SK-N-SH (cell line): ENCODE measurements around the gene COL25A1. TPM values are rescaled to one million over a fixed set of nuclear protein-coding genes. Genes with fewer than 3 reads are reported as not detected.

Experiments used
- CTCF ChIA-PET: fragments of 300-600, 350-600 bp; formaldehyde crosslinking; extraction: SDS; loops from one replicate; lab custom pipeline; 2021; lab: Yijun Ruan, JAX
- POLR2A ChIA-PET: fragments of 350-600 bp; sonication (Branson Sonifier 250); formaldehyde crosslinking; extraction: SDS; loops from one replicate; lab custom pipeline; 2020; ENCODE audit warnings: antibody characterized with exemption, inconsistent platforms; lab: Yijun Ruan, JAX
- DNase-seq: peaks from one replicate; pipeline ENCODE4 v3.0.0; 2012
- H2AFZ ChIP-seq: fragments of 200-600 bp; sonication (generic); 2 replicates; pipeline ENCODE4 v1.8.1; 2016; ENCODE audit warnings: antibody characterized with exemption, mild to moderate bottlenecking, low read depth
- H3F3A ChIP-seq: fragments of 200-600 bp; sonication (generic); replicated peaks from 2 replicates; pipeline ENCODE3; 2016; ENCODE audit warnings: antibody characterized with exemption, mild to moderate bottlenecking; ENCODE audit not compliant: insufficient read depth
- H3K27ac ChIP-seq, 2 experiments: fragments of 200-500 bp in 1 of 2; fragments of 200-600 bp in 1 of 2; sonication (Bioruptor generic) in 1 of 2; sonication (generic), shearing (Covaris generic) in 1 of 2; 2 replicates each; pipeline versions ENCODE4 v1.5.1 to v1.6.1; 2014 to 2016; ENCODE audit warnings: low read depth in 2 of 2, inconsistent platforms in 1 of 2, low read length in 1 of 2, mild to moderate bottlenecking in 1 of 2, mixed read lengths in 1 of 2
- H3K27me3 ChIP-seq: fragments of 200-600 bp; sonication (generic), shearing (Covaris generic); 2 replicates; pipeline ENCODE4 v1.6.1; 2016; ENCODE audit warnings: mixed run types; ENCODE audit not compliant: insufficient read depth
- H3K36me3 ChIP-seq, 2 experiments: fragments of 200-500 bp in 1 of 2; fragments of 200-600 bp in 1 of 2; sonication (Bioruptor generic) in 1 of 2; sonication (generic) in 1 of 2; replicated peaks in 1 of 2; 2 replicates each; pipeline versions ENCODE3 to v1.5.1; 2014 to 2016; ENCODE audit warnings: low read length in 1 of 2, mild to moderate bottlenecking in 1 of 2; ENCODE audit not compliant: insufficient read depth in 2 of 2, control insufficient read depth in 1 of 2
- H3K4me1 ChIP-seq, 2 experiments: fragments of 200-500 bp in 1 of 2; fragments of 200-600 bp in 1 of 2; sonication (Bioruptor generic) in 1 of 2; sonication (generic), shearing (Covaris generic) in 1 of 2; 2 replicates each; pipeline versions ENCODE4 v1.5.1 to v1.6.1; 2014 to 2016; ENCODE audit warnings: low read depth in 1 of 2, low read length in 1 of 2, mixed run types in 1 of 2; ENCODE audit not compliant: insufficient read depth in 2 of 2, control insufficient read depth in 1 of 2
- H3K4me2 ChIP-seq: fragments of 200-600 bp; sonication (generic), shearing (Covaris generic); 2 replicates; pipeline ENCODE4 v1.6.1; 2017; ENCODE audit warnings: mixed run types
- H3K4me3 ChIP-seq, 2 experiments: fragments of 200-500 bp in 1 of 2; fragments of 200-600 bp in 1 of 2; sonication (Bioruptor generic) in 1 of 2; sonication (generic), shearing (Covaris generic) in 1 of 2; 2 replicates each; pipeline versions ENCODE4 v1.5.1 to v1.8.1; 2014 to 2016; ENCODE audit warnings: low read depth in 2 of 2, inconsistent platforms in 1 of 2, low read length in 1 of 2, mild to moderate bottlenecking in 1 of 2, mixed read lengths in 1 of 2, moderate library complexity in 1 of 2
- H3K79me2 ChIP-seq: fragments of 200-600 bp; sonication (generic); 2 replicates; pipeline ENCODE4 v1.8.1; 2017; ENCODE audit warnings: mild to moderate bottlenecking; ENCODE audit not compliant: insufficient read depth
- H3K9ac ChIP-seq: fragments of 200-600 bp; sonication (generic); 2 replicates; pipeline ENCODE4 v1.6.1; 2017; ENCODE audit warnings: mixed run types
- H3K9me2 ChIP-seq: fragments of 200-600 bp; sonication (generic); 2 replicates; pipeline ENCODE4 v1.6.1; 2017; ENCODE audit warnings: mixed run types
- H3K9me3 ChIP-seq: fragments of 200-600 bp; sonication (generic); 2 replicates; pipeline ENCODE4 v1.6.1; 2017; ENCODE audit warnings: mixed run types, mild to moderate bottlenecking, moderate library complexity
- H4K20me1 ChIP-seq: fragments of 200-600 bp; sonication (generic); 2 replicates; pipeline ENCODE4 v1.6.1; 2017; ENCODE audit warnings: mild to moderate bottlenecking, mixed run types; ENCODE audit not compliant: insufficient read depth
- ELF1 ChIP-seq: IDR thresholded peaks from 2 replicates; pipeline ENCODE4 v1.4.0; 2012
- GABPA ChIP-seq: IDR thresholded peaks from 2 replicates; pipeline ENCODE4 v1.4.0; 2012; ENCODE audit warnings: low read depth, mild to moderate bottlenecking
- JUND ChIP-seq: IDR thresholded peaks from 2 replicates; pipeline ENCODE4 v1.4.0; 2012
- NFIC ChIP-seq: IDR thresholded peaks from 2 replicates; pipeline ENCODE4 v1.4.0; 2012; ENCODE audit warnings: borderline replicate concordance
- RAD21 ChIP-seq: IDR thresholded peaks from 2 replicates; pipeline ENCODE4 v1.6.1; 2012; ENCODE audit warnings: mild to moderate bottlenecking, low read length
- RCOR1 ChIP-seq: fragments of 150-350 bp; IDR thresholded peaks from 2 replicates; pipeline ENCODE4 v1.6.1; 2017; ENCODE audit warnings: antibody characterized with exemption, low read length
- RFX5 ChIP-seq: IDR thresholded peaks from 2 replicates; pipeline ENCODE4 v1.6.1; 2012; ENCODE audit warnings: mild to moderate bottlenecking, improper control_type of control experiment, low read length
- RXRA ChIP-seq: IDR thresholded peaks from 2 replicates; pipeline ENCODE4 v1.4.0; 2012; ENCODE audit warnings: low read depth, mild to moderate bottlenecking, borderline replicate concordance
- TEAD4 ChIP-seq: IDR thresholded peaks from 2 replicates; pipeline ENCODE4 v1.4.0; 2012; ENCODE audit warnings: mild to moderate bottlenecking, borderline replicate concordance; ENCODE audit not compliant: insufficient read depth
- YY1 ChIP-seq: IDR thresholded peaks from 2 replicates; pipeline ENCODE4 v1.4.0; 2012; ENCODE audit warnings: low read depth, mild to moderate bottlenecking
- WGBS: methylation state at CpG from one replicate; pipeline ENCODE4 v1.1.6; 2017; ENCODE audit warnings: low lambda C conversion rate; 5-methylcytosine and 5-hydroxymethylcytosine counted together
- polyA plus RNA-seq, 3 experiments: library from polyadenylated mRNA; depleted of rRNA; stranded (reverse); fragments of >200 nt; gene quantifications; 2 replicates each; pipeline ENCODE4 v1.2.3, GENCODE V29; 2012
- TF ChIP-seq, protein P1 (sequence below): fragments of 150-350 bp; IDR thresholded peaks from 2 replicates; pipeline ENCODE4 v1.6.1; 2016; ENCODE audit warnings: mild to moderate bottlenecking, low read depth, low read length
- TF ChIP-seq, protein P2 (sequence below): fragments of 150-350 bp; IDR thresholded peaks from 2 replicates; pipeline ENCODE4 v1.6.1; 2017; ENCODE audit warnings: antibody characterized with exemption, low read length, low read depth, borderline replicate concordance
- TF ChIP-seq, protein P3 (sequence below): IDR thresholded peaks from 2 replicates; pipeline ENCODE4 v1.4.0; 2012; ENCODE audit warnings: low read depth, borderline replicate concordance

The COL25A1 gene
- polyA plus RNA-seq, 1 of the 3 experiments (the other 2 are of a cell fraction): not detected

DNA sequence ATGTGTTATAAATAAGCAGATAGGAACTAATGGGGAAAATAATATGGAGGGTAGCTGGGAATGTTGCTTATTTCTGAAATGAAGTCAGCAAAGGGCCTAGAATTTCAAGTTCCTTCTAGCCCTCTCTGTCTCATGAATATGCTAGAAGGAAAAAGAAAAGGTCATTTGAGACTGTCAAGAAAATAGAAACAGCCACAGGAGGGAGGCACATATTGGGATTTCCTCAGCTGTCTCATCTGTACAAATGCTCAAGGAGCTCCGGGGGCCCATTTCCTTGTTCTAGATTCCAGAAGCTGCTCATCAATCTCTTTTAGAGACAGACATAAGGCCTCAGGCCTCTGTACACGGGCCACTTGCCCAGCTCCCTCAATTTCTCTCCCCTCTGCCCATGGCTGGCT is 412.0 kb downstream of the COL25A1 start:
- Histone ChIP-seq H3K79me2 (no peaks in the 10 kb centered on the region), H3K9me3 (no peaks in the 10 kb centered on the region), H3K4me1 (peaks cover 0 to 25% of the 10 kb centered on the region in 2 experiments; a peak in 2 of 4 replicates), H3K4me2 (no peak overlapping the region), H3K9ac (no peak overlapping the region), H4K20me1 (no peaks in the 10 kb centered on the region), H3K9me2 (no peaks in the 10 kb centered on the region), H2AFZ (no peak overlapping the region), H3K27me3 (no peaks in the 10 kb centered on the region), H3K27ac (no peak overlapping the region), H3K4me3 (no peak overlapping the region), H3K36me3 (no peaks in the 10 kb centered on the region), H3F3A (peaks cover 4% of the 10 kb centered on the region)
- 13% methylated on average over 2 of the region's 2 CpGs for WGBS
- TF ChIP-seq RXRA (no peak), YY1 (no peak), NFIC (no peak), RCOR1 (no peak), RFX5 (no peak)
- no peak for DNase-seq
- CTCF ChIA-PET: interaction anchor here (1.2 kb wide), 1 partner anchor 54 kb away, joined by 3 read pairs; no protein-coding TSS in a partner anchor
- POLR2A ChIA-PET: no interaction called here

DNA sequence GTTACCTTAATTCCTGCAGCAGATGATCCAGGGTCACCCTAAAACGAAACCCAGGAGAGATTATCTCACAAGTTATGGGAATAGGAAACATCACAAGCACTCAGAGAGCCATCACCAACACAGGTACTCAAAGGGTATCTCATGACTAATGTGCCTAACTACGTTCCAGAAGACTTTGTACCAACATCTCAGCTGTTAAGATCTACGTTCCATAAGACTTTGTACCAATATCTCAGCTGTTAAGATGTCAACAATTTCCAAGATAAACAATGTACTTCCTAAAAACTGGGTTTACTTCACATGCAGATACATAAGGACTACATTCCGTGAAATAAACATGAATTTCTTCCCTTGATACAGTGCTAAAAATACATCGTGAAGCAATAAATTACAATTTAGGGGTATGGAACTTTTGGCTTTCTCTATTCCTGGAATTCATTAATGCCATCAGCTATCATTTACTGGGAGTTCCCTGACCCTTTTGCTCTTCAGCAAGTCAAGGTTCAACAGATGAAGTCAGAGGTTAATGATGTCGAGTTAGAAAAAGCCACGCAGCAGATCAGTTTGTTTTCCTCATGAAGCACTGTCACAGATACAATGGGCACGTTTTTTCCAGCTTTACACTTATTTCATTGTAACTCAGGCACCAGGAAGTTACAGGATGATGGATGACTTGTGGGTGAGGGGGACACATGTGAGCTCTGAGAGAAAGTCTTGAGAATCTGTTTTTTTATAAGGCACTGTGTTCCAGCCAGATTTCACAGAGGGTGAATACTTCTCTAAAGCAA is 412.6 kb downstream of the COL25A1 start:
- ChIA-PET POLR2A (no interaction called here), CTCF (no interaction called here)
- H4K20me1 ChIP-seq: no peaks in the 10 kb centered on the region
- peaks cover 0 to 29% of the 10 kb centered on the region in 2 experiments; a peak in 2 of 4 replicates for H3K4me1 ChIP-seq
- no peaks in the 10 kb centered on the region for H3K9me3 ChIP-seq
- no peaks in the 10 kb centered on the region for H3K9me2 ChIP-seq
- no peaks in the 10 kb centered on the region for H3K36me3 ChIP-seq
- H3K4me2 ChIP-seq: no peak overlapping the region
- DNase-seq: no peak
- H3K9ac ChIP-seq: no peak overlapping the region
- peaks cover 10% of the 10 kb centered on the region for H3F3A ChIP-seq
- no peaks in the 10 kb centered on the region for H3K79me2 ChIP-seq
- no peak overlapping the region for H3K27ac ChIP-seq
- no peak overlapping the region for H2AFZ ChIP-seq
- 17% methylated on average over 8 of the region's 8 CpGs for WGBS
- TF ChIP-seq RFX5 (no peak), ELF1 (no peak), GABPA (no peak), TEAD4 (no peak), RAD21 (no peak), NFIC (no peak), JUND (no peak), YY1 (no peak)
- TF ChIP-seq, protein P1, sequence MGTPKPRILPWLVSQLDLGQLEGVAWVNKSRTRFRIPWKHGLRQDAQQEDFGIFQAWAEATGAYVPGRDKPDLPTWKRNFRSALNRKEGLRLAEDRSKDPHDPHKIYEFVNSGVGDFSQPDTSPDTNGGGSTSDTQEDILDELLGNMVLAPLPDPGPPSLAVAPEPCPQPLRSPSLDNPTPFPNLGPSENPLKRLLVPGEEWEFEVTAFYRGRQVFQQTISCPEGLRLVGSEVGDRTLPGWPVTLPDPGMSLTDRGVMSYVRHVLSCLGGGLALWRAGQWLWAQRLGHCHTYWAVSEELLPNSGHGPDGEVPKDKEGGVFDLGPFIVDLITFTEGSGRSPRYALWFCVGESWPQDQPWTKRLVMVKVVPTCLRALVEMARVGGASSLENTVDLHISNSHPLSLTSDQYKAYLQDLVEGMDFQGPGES: no peak
- TF ChIP-seq, protein P2, sequence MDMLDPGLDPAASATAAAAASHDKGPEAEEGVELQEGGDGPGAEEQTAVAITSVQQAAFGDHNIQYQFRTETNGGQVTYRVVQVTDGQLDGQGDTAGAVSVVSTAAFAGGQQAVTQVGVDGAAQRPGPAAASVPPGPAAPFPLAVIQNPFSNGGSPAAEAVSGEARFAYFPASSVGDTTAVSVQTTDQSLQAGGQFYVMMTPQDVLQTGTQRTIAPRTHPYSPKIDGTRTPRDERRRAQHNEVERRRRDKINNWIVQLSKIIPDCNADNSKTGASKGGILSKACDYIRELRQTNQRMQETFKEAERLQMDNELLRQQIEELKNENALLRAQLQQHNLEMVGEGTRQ: no peak
- TF ChIP-seq, protein P3, sequence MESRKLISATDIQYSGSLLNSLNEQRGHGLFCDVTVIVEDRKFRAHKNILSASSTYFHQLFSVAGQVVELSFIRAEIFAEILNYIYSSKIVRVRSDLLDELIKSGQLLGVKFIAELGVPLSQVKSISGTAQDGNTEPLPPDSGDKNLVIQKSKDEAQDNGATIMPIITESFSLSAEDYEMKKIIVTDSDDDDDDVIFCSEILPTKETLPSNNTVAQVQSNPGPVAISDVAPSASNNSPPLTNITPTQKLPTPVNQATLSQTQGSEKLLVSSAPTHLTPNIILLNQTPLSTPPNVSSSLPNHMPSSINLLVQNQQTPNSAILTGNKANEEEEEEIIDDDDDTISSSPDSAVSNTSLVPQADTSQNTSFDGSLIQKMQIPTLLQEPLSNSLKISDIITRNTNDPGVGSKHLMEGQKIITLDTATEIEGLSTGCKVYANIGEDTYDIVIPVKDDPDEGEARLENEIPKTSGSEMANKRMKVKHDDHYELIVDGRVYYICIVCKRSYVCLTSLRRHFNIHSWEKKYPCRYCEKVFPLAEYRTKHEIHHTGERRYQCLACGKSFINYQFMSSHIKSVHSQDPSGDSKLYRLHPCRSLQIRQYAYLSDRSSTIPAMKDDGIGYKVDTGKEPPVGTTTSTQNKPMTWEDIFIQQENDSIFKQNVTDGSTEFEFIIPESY: no peak
- no peaks in the 10 kb centered on the region for H3K27me3 ChIP-seq
- no peak overlapping the region for H3K4me3 ChIP-seq
